IMR-90 (cell line): ENCODE data around the gene EGFL7. TPM values are rescaled to one million over a fixed set of nuclear protein-coding genes. Genes with fewer than 3 reads are reported as not detected.

Source experiments
- ATAC-seq: fragments of 200-7000 bp; cut with Tn5 transposase; 2 replicates; pipeline ENCODE4 v1.9.1; 2020; ENCODE audit warnings: low read depth, mild to moderate bottlenecking, moderate library complexity
- BruUV-seq: library from RNA; stranded (reverse); fragments of 400-500 nt; replicated peaks from 2 replicates; lab custom pipeline; 2021; lab: Mats Ljungman, UMichigan
- CTCF ChIA-PET: fragments of 300-600 bp; formaldehyde crosslinking; extraction: SDS; loops from one replicate; lab custom pipeline; 2021; ENCODE audit warnings: antibody characterized with exemption; lab: Yijun Ruan, JAX
- POLR2A ChIA-PET: fragments of 300-600 bp; sonication (Branson Sonifier 250); formaldehyde crosslinking; loops from one replicate; lab custom pipeline; 2022; ENCODE audit warnings: antibody characterized with exemption; ENCODE audit not compliant: unreplicated experiment; lab: Charles Lee
- DNase-seq: peaks from one replicate; pipeline ENCODE4 v3.0.0; 2013
- H2AFZ ChIP-seq: replicated peaks from 2 replicates; pipeline ENCODE3; 2013; ENCODE audit warnings: low read length, mild to moderate bottlenecking; ENCODE audit not compliant: poor library complexity
- H2AK5ac ChIP-seq: 2 replicates; pipeline ENCODE4 v1.6.1; 2013; ENCODE audit warnings: low read depth, low read length, inconsistent platforms
- H2AK9ac ChIP-seq: replicated peaks from 2 replicates; pipeline ENCODE3; 2013; ENCODE audit warnings: mild to moderate bottlenecking, low read depth, low read length, moderate library complexity; ENCODE audit not compliant: poor library complexity
- H2BK120ac ChIP-seq: 2 replicates; pipeline ENCODE4 v1.6.1; 2013; ENCODE audit warnings: low read depth, low read length, inconsistent platforms
- H2BK15ac ChIP-seq: 3 replicates; pipeline ENCODE4 v1.6.1; 2013; ENCODE audit warnings: low read depth, low read length, inconsistent platforms
- H2BK20ac ChIP-seq: 2 replicates; pipeline ENCODE4 v1.6.1; 2013; ENCODE audit warnings: low read depth, mild to moderate bottlenecking, inconsistent platforms, low read length, moderate library complexity
- H2BK5ac ChIP-seq: 2 replicates; pipeline ENCODE4 v1.6.1; 2013; ENCODE audit warnings: mild to moderate bottlenecking, low read depth, low read length, inconsistent platforms; ENCODE audit not compliant: poor library complexity, severe bottlenecking
- H3K14ac ChIP-seq: replicated peaks from 2 replicates; pipeline ENCODE4 v1.6.1; 2013; ENCODE audit warnings: low read depth, low read length, inconsistent platforms
- H3K18ac ChIP-seq: 2 replicates; pipeline ENCODE4 v1.6.1; 2013; ENCODE audit warnings: low read depth, low read length, control low read depth
- H3K23ac ChIP-seq: 2 replicates; pipeline ENCODE4 v1.6.1; 2013; ENCODE audit warnings: low read depth, low read length, inconsistent platforms
- H3K27ac ChIP-seq: 2 replicates; pipeline ENCODE4 v1.5.1; 2013; ENCODE audit warnings: mild to moderate bottlenecking, control low read depth, low read length; ENCODE audit not compliant: insufficient read depth
- H3K27me3 ChIP-seq: 2 replicates; pipeline ENCODE4 v1.6.1; 2013; ENCODE audit warnings: low read length; ENCODE audit not compliant: control insufficient read depth, insufficient read depth
- H3K36me3 ChIP-seq: 2 replicates; pipeline ENCODE4 v1.6.1; 2013; ENCODE audit warnings: low read length, mixed read lengths; ENCODE audit not compliant: control insufficient read depth, insufficient read depth
- H3K4ac ChIP-seq: 2 replicates; pipeline ENCODE4 v1.6.1; 2013; ENCODE audit warnings: low read depth, low read length, inconsistent platforms
- H3K4me1 ChIP-seq: 2 replicates; pipeline ENCODE4 v1.6.1; 2013; ENCODE audit warnings: low read length, mixed read lengths; ENCODE audit not compliant: control insufficient read depth, insufficient read depth
- H3K4me2 ChIP-seq: 2 replicates; pipeline ENCODE4 v1.6.1; 2013; ENCODE audit warnings: low read depth, mild to moderate bottlenecking, control low read depth, low read length, moderate library complexity
- H3K4me3 ChIP-seq: 2 replicates; pipeline ENCODE4 v1.5.1; 2013; ENCODE audit warnings: low read depth, mild to moderate bottlenecking, control low read depth, low read length, moderate library complexity; ENCODE audit not compliant: insufficient read depth
- H3K56ac ChIP-seq: 2 replicates; pipeline ENCODE4 v1.6.1; 2013; ENCODE audit warnings: low read length, inconsistent platforms; ENCODE audit not compliant: insufficient read depth; ENCODE audit errors: extremely low read depth
- H3K79me1 ChIP-seq, 2 experiments: 2 replicates each; pipeline ENCODE4 v1.6.1; 2013; ENCODE audit warnings: low read length in 2 of 2, inconsistent platforms in 1 of 2, low read depth in 1 of 2
- H3K9ac ChIP-seq: 2 replicates; pipeline ENCODE4 v1.6.1; 2013; ENCODE audit warnings: low read depth, low read length, control low read depth
- H3K9me1 ChIP-seq: 2 replicates; pipeline ENCODE4 v1.6.1; 2013; ENCODE audit warnings: low read length, inconsistent platforms; ENCODE audit not compliant: insufficient read depth
- H3K9me3 ChIP-seq: 2 replicates; pipeline ENCODE4 v1.6.1; 2013; ENCODE audit warnings: low read length; ENCODE audit not compliant: control insufficient read depth, insufficient read depth
- H4K20me1 ChIP-seq: 2 replicates; pipeline ENCODE4 v1.6.1; 2013; ENCODE audit warnings: low read length, inconsistent platforms; ENCODE audit not compliant: insufficient read depth
- H4K5ac ChIP-seq: 2 replicates; pipeline ENCODE4 v1.6.1; 2013; ENCODE audit warnings: mild to moderate bottlenecking, low read depth, low read length, control low read depth
- H4K8ac ChIP-seq, 2 experiments: 2 replicates each; pipeline ENCODE4 v1.6.1; 2013; ENCODE audit warnings: low read depth in 2 of 2, low read length in 2 of 2, control low read depth in 1 of 2, inconsistent platforms in 1 of 2
- H4K91ac ChIP-seq: 2 replicates; pipeline ENCODE4 v1.6.1; 2013; ENCODE audit warnings: low read depth, low read length, inconsistent platforms; ENCODE audit not compliant: insufficient read depth
- CEBPB ChIP-seq: IDR thresholded peaks from 2 replicates; pipeline ENCODE4 v1.6.1; 2012; ENCODE audit warnings: low read depth, low read length, improper control_type of control experiment
- ELK1 ChIP-seq: fragments of 150-350 bp; IDR thresholded peaks from 2 replicates; pipeline ENCODE4 v1.6.1; 2016; ENCODE audit warnings: low read depth, mild to moderate bottlenecking, low read length, moderate library complexity, borderline replicate concordance
- MAFK ChIP-seq: IDR thresholded peaks from 2 replicates; pipeline ENCODE4 v1.6.1; 2012; ENCODE audit warnings: low read depth, low read length, improper control_type of control experiment
- MAZ ChIP-seq: IDR thresholded peaks from 2 replicates; pipeline ENCODE4 v1.6.1; 2012; ENCODE audit warnings: low read depth, mild to moderate bottlenecking, low read length, improper control_type of control experiment, moderate library complexity, borderline replicate concordance
- POLR2A ChIP-seq: IDR thresholded peaks from 2 replicates; pipeline ENCODE4 v1.6.1; 2012; ENCODE audit warnings: mild to moderate bottlenecking, low read depth, low read length
- RAD21 ChIP-seq: IDR thresholded peaks from 2 replicates; pipeline ENCODE4 v1.6.1; 2012; ENCODE audit warnings: low read length, improper control_type of control experiment
- RCOR1 ChIP-seq: IDR thresholded peaks from 2 replicates; pipeline ENCODE4 v1.6.1; 2012; ENCODE audit warnings: mild to moderate bottlenecking, low read length, improper control_type of control experiment; ENCODE audit not compliant: insufficient replicate concordance
- USF2 ChIP-seq: fragments of 150-350 bp; IDR thresholded peaks from 2 replicates; pipeline ENCODE4 v1.6.1; 2017; ENCODE audit warnings: mild to moderate bottlenecking, antibody characterized with exemption, low read length, low read depth
- WGBS, 2 experiments: methylation state at CpG; one replicate each; pipeline versions ENCODE4 v1.1.5 to v1.1.7; 2013; ENCODE audit warnings: missing lambda C conversion rate in 2 of 2; ENCODE audit not compliant: insufficient read length in 1 of 2; ENCODE audit errors: extremely low coverage in 2 of 2; 5-methylcytosine and 5-hydroxymethylcytosine counted together
- dilution Hi-C: fragments of 300-500 bp; cut with HindIII; formaldehyde crosslinking; loops from one replicate; pipeline ENCODE4 v1.14.3; 2018; ENCODE audit warnings: low sequenced_read_pairs; ENCODE audit not compliant: unreplicated experiment
- in situ Hi-C: fragments of 300-500 bp; cut with MboI; formaldehyde crosslinking; loops from 3 replicates; pipeline ENCODE4 v1.14.3; 2019; ENCODE audit warnings: low sequenced_read_pairs, inconsistent platforms, mixed read lengths
- intact Hi-C: fragments of 100-400 bp; cut with micrococcal nuclease; formaldehyde crosslinking; loops from 2 replicates; pipeline ENCODE4 v1.10.0; 2022
- polyA plus RNA-seq, 3 experiments: library from polyadenylated mRNA; depleted of rRNA; stranded (reverse); fragments of >200 nt; gene quantifications; 2 replicates each; pipeline ENCODE4 v1.2.3, GENCODE V29; 2012; ENCODE audit warnings: low replicate concordance in 1 of 3
- total RNA-seq: library from RNA; depleted of rRNA; stranded (reverse); fragments of >200 nt; gene quantifications from 2 replicates; pipeline ENCODE4 v1.2.3, GENCODE V29; 2012

The EGFL7 gene
- total and polyA plus RNA-seq, 2 of the 4 experiments (the other 2 are of a cell fraction), result 2.2 to 10.4 TPM

DNA sequence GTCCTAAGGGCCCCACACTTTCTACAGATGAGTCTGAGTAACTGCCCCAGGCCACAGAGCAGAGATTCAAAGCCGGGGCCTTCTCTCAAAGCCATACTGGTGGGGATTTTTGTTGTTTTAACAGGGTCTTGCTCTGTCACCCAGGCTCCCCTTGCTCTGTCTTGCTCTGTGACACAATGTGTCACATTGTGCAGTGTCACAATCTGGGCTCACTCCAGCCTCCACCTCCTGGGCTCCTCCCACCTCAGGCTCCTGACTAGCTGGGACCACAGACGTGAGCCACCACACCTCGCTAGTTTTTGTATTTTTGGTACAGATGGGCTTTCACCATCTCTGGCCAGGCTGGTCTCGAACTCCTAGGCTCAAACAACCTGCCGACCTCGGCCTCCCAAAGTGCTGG is 15.9 kb downstream of the EGFL7 start:
- Histone ChIP-seq H3K9me1 (no peaks in the 10 kb centered on the region), H4K5ac (no peak overlapping the region), H3K18ac (no peak overlapping the region), H3K23ac (no peak overlapping the region), H3K36me3 (peaks cover 16% of the 10 kb centered on the region; the same call in 1 of the 2 replicates), H2BK5ac (no peak overlapping the region), H2BK15ac (no peak overlapping the region), H4K20me1 (peaks cover 11% of the 10 kb centered on the region; the same call in 1 of the 2 replicates), H4K91ac (no peak overlapping the region), H3K56ac (no peak overlapping the region), H3K14ac (no peak overlapping the region), H3K27ac (no peak overlapping the region), H2AK9ac (no peak overlapping the region), H2AFZ (no peak overlapping the region), H3K27me3 (no peaks in the 10 kb centered on the region), H3K9ac (no peak overlapping the region), H2BK120ac (no peak overlapping the region), H3K4me1 (no peaks in the 10 kb centered on the region), H3K9me3 (no peaks in the 10 kb centered on the region), H3K4me2 (no peak overlapping the region), H3K4me3 (no peak overlapping the region), H3K79me1 (peaks cover 0 to 23% of the 10 kb centered on the region in 2 experiments; a peak in 1 of 4 replicates), H3K4ac (no peak overlapping the region), H2BK20ac (no peak overlapping the region), H4K8ac (no peak overlapping the region), H2AK5ac (no peak overlapping the region)
- no peak for TF ChIP-seq ELK1
- TF ChIP-seq USF2, result no peak
- TF ChIP-seq POLR2A, result no peak
- TF ChIP-seq RAD21, result no peak
- no peak for TF ChIP-seq MAZ
- no peak for TF ChIP-seq CEBPB
- TF ChIP-seq MAFK, result no peak
- no peak for TF ChIP-seq RCOR1
- no TSS peak for BruUV-seq
- CTCF ChIA-PET, result no interaction called here
- POLR2A ChIA-PET, result no interaction called here
- ATAC-seq (no peak), DNase-seq (no peak)
- intact Hi-C loops (no loop called here), in situ Hi-C loops (no loop called here), dilution Hi-C loops (no loop called here)
- WGBS, 2 experiments, result 100% methylated on average over 3 of the region's 6 CpGs; no CpG with 5 or more reads in 1 of the 2 experiments
